Heart left ventricle (tissue), 16 donors: ENCODE results near the gene XYLT2. TPM values are rescaled to one million over a fixed set of nuclear protein-coding genes. Genes with fewer than 3 reads are reported as not detected.

Experiments
- ATAC-seq, 4 donors: fragments of 200-7000 bp; cut with Tn5 transposase; one replicate each; pipeline ENCODE4 v1.9.1; 2020 to 2022; ENCODE audit warnings: moderate library complexity in 4 of 4, mild to moderate bottlenecking in 3 of 4, moderate number of reproducible peaks in 1 of 4
- DNase-seq, 5 donors: peaks; one replicate each; pipeline ENCODE4 v3.0.0-alpha.2; 2020
- H3K27ac ChIP-seq, 12 donors: fragments of 200-600 bp; sonication (generic) in 4 of 12; one replicate each; pipeline versions ENCODE4 v1.5.0 to v1.8.0; 2016 to 2022; ENCODE audit warnings: mild to moderate bottlenecking in 2 of 12
- H3K27me3 ChIP-seq, 9 donors: fragments of 200-600 bp; sonication (generic) in 2 of 9; one replicate each; pipeline versions ENCODE4 v1.5.1 to v1.8.0; 2016 to 2022; ENCODE audit warnings: mild to moderate bottlenecking in 3 of 9
- H3K36me3 ChIP-seq, 9 donors: fragments of 200-600 bp; sonication (generic) in 2 of 9; one replicate each; pipeline versions ENCODE4 v1.5.0 to v1.8.0; 2018 to 2022; ENCODE audit warnings: mild to moderate bottlenecking in 2 of 9
- H3K4me1 ChIP-seq, 12 donors: fragments of 200-600 bp; sonication (generic) in 4 of 12; one replicate each; pipeline versions ENCODE4 v1.5.0 to v1.8.0; 2016 to 2022; ENCODE audit warnings: mild to moderate bottlenecking in 3 of 12
- H3K4me3 ChIP-seq, 12 donors: fragments of 200-600 bp; sonication (generic) in 4 of 12; one replicate each; pipeline versions ENCODE4 v1.5.0 to v1.8.0; 2017 to 2022; ENCODE audit warnings: mild to moderate bottlenecking in 9 of 12, moderate library complexity in 4 of 12
- H3K9me3 ChIP-seq, 12 donors: fragments of 200-600 bp; sonication (generic) in 4 of 12; one replicate each; pipeline versions ENCODE4 v1.5.0 to v1.8.0; 2016 to 2022; ENCODE audit warnings: mild to moderate bottlenecking in 1 of 12
- POLR2A ChIP-seq, 2 donors: fragments of 450-650 bp; IDR thresholded peaks; one replicate each; pipeline ENCODE4 v1.6.1; 2017; ENCODE audit warnings: antibody characterized with exemption in 2 of 2, mild to moderate bottlenecking in 2 of 2, moderate library complexity in 2 of 2
- WGBS, 4 donors: extraction: QIAGEN DNeasy Blood & Tissue Kit in 2 of 4; methylation state at CpG; one replicate each; pipeline versions ENCODE4 v1.1.5 to v1.1.7; 2013 to 2018; 5-methylcytosine and 5-hydroxymethylcytosine counted together
- intact Hi-C, 10 donors: fragments of 100-400 bp; cut with DNase I; formaldehyde crosslinking; loops; one replicate each; pipeline versions ENCODE4 v1.11.1 to v1.14.2; 2022
- polyA plus RNA-seq, 2 donors: library from polyadenylated mRNA; stranded (reverse); fragments of 200-250 nt; gene quantifications; one replicate each; pipeline ENCODE4 v1.2.3, GENCODE V29; 2013
- total RNA-seq, 9 donors: library from RNA; depleted of rRNA in 2 of 9; stranded (reverse); fragments of >200 nt in 2 of 9; fragmentation: NEBNext Ultra II Directional in 3 of 9; extraction: Animal tissue kit (Norgen Biotek cat#: 25700) in 3 of 9; gene quantifications; one replicate each; pipeline versions ENCODE4 v1.1.0 to v1.2.4, GENCODE V29; 2016 to 2023
- TF ChIP-seq, protein P1 (sequence below), 12 donors: fragments of 200-600 bp; sonication (generic) in 4 of 12; IDR thresholded peaks; one replicate each; pipeline versions ENCODE4 v1.5.0 to v1.8.0; 2018 to 2022; ENCODE audit warnings: antibody characterized with exemption in 12 of 12, mild to moderate bottlenecking in 5 of 12
- donor health status: ischemic (EF 13 %, LVEDD 7.1; RV severe dilation, severe dysfunction).
- donor health status: healthy with polysubstance abuse.
- donor health status: DM: no; HTN: yes; CAD: no.
- donor health status: DM: no; HTN: no; CAD: no.
- donor health status: ischemic (EF 25% LVEDD 6.9; RV normal size, moderate dysfunction).
- donor health status: ischemic (EF 25% LVEDD 5.7; RV mildly dilated, moderate dysfunction).
- donor health status: healthy.
- donor health status: DM: yes; HTN: yes; CAD: no.
- donor health status: ischemic (EF 35%, LVEDD 5.7; RV mildly dilated, moderate dysfunction).
- donor health status: nonischemic (EF 11% LVEDD 7.7; RV severe dilation, severe dysfunction).
- donor health status: DM: yes; HTN: yes; CAD: no.
- donor health status: PGD.
- donor health status: ischemic (EF 29% LVEDD 5.4; RV normal size, mild dysfunction).
- donor health status: nonischemic (EF 23%, LVEDD 6.1; RV moderate dilation, normal function).

Gene XYLT2
- total and polyA plus RNA-seq, 11 donors = 9.5 to 19.2 (median 13.3) TPM

DNA sequence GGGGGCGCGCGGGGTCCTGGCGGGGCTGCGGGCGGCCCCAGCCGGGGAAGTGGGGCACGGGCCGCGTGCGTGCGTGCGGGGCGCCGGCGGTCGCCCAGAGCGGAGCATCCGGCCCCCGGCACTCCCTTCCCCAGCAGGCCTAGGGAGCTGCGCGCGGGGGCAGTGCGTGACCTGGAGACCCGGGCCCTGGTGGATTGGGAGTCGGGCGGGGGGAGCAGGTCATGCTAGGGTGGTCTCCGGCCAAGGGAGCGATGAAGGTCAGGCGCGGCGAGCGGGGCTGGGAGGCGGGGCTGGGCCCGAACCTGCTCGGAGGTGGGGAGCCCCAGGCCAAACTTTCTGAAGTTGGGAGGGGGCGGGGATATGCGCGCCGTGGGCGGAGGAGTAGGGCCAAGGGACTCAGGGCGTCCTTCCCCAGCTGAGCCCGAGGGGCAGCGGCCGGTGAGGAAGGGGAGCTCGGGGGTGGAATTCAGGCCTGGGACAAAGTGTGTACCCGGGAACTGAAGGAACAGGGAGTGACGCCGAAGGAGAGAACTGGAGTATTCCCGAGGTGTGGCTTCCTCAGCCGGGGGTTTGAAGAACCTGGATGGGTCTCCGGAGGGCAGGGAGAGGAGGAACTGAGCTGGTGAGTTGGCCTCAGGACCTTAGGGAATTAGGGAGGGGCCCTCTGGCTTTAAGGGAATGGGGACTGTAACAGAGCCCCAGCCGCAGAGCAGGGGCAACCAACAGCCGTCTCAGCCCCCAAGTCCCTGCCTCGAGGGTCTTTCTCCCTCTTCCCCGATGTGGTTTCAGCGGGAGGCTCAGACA lies 589 bp downstream of the XYLT2 start:
- TF ChIP-seq POLR2A (IDR thresholded peaks at IDR 0.05) = no peak
- TF ChIP-seq, protein P1, sequence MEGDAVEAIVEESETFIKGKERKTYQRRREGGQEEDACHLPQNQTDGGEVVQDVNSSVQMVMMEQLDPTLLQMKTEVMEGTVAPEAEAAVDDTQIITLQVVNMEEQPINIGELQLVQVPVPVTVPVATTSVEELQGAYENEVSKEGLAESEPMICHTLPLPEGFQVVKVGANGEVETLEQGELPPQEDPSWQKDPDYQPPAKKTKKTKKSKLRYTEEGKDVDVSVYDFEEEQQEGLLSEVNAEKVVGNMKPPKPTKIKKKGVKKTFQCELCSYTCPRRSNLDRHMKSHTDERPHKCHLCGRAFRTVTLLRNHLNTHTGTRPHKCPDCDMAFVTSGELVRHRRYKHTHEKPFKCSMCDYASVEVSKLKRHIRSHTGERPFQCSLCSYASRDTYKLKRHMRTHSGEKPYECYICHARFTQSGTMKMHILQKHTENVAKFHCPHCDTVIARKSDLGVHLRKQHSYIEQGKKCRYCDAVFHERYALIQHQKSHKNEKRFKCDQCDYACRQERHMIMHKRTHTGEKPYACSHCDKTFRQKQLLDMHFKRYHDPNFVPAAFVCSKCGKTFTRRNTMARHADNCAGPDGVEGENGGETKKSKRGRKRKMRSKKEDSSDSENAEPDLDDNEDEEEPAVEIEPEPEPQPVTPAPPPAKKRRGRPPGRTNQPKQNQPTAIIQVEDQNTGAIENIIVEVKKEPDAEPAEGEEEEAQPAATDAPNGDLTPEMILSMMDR (IDR thresholded peaks at IDR 0.05) = no peak
- peak overlapping the region; percentile 68 to 99 (median 90) for H3K4me3 ChIP-seq
- H3K36me3 ChIP-seq = no peaks in the 10 kb centered on the region
- H3K27me3 ChIP-seq = no peaks in the 10 kb centered on the region
- H3K9me3 ChIP-seq = no peaks in the 10 kb centered on the region
- peak; percentile 48 to 73 (median 51) for DNase-seq
- peak overlapping the region in 10 of 12 donors; percentile 4 to 73 (median 64) for H3K27ac ChIP-seq
- peaks cover 0 to 36% (median 25%) of the 10 kb centered on the region in 12 donors for H3K4me1 ChIP-seq
- WGBS, 4 donors = 0 to 4% (median 1%) methylated on average over 12 to 57 of the region's 57 CpGs
- peak in 3 of 4 donors; percentile 33 to 45 (median 45) for ATAC-seq
- intact Hi-C loops = no loop called here

DNA sequence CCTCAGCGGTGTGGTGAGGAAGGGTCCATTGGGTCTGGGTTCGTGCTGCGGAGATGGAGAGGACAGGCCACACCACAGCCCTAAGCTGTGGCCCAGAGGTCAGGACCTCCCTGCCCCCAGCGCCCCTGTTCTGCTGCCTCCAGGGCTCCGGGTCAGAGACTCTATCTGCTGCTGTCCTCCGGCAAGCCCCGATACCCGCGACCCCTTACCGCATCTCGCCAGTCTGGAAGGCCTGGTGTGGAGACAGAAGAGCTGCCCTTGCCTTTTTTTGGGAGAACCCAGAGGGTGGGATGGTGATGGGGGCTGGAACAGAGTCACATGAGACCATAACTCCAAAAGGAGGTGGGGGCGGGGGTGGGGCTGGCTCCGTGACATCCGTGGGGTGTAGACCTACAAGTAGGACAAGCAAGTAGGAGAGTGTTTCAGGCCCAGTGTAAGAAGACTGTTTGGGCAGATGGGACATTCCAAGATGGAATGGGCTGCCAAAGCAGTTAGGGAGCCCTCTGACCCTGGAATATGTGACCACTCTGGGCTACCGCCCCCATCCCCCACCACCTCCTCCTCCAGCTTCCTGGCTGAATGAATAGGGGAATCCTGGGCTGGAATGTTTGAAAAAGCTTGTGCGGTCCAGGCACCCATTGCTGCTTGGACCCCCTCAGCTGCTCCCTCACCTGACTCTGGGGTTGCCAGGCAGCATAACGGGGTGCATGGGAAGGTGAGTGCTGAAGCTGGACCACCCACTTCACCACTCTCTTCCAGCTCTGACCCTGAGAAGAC lies 1.4 kb downstream of the XYLT2 start:
- Histone ChIP-seq H3K27ac (peak overlapping the region in 5 of 12 donors; percentile 13 to 68 (median 64)), H3K9me3 (no peaks in the 10 kb centered on the region), H3K27me3 (no peaks in the 10 kb centered on the region), H3K4me3 (peak overlapping the region; percentile 68 to 99 (median 90)), H3K36me3 (peaks cover 0 to 3% (median 0%) of the 10 kb centered on the region in 9 donors), H3K4me1 (peaks cover 0 to 38% (median 25%) of the 10 kb centered on the region in 12 donors)
- TF ChIP-seq, protein P1 (IDR thresholded peaks at IDR 0.05) = no peak
- 31 to 37% (median 34%) methylated on average over 15 to 17 of the region's 17 CpGs for WGBS, 4 donors
- peak in 2 of 4 donors; percentile 1 to 7 for ATAC-seq
- DNase-seq = no peak
- intact Hi-C loops = no loop called here

DNA sequence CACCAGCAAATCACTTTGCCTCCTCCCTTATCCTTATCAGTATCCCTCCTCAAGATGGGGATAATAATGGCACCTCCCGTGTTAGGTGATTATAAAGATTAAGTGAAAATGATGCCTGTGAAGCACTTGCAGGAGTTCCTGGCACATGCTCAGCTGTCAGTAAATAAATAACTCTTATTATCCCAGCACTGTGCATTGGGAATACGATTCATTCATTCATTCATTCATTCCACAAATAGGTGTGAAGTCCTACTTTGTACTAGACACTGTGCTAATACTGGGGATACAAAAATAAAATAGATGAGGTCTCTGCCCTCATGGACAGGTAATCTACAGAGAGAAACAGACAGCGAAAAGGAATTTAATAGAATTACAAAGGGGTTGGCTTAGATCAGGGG lies 2.0 kb downstream of the XYLT2 start:
- no peak overlapping the region for H3K27ac ChIP-seq
- H3K4me3 ChIP-seq = peak overlapping the region in 2 of 12 donors; percentile 91 to 96
- no peak for TF ChIP-seq POLR2A (IDR thresholded peaks at IDR 0.05)
- TF ChIP-seq, protein P1 (IDR thresholded peaks at IDR 0.05) = no peak
- 63 to 71% (median 67%) methylated on average over 3 of the region's 3 CpGs for WGBS, 4 donors
- no peak for ATAC-seq
- H3K36me3 ChIP-seq = peaks cover 0 to 4% (median 0%) of the 10 kb centered on the region in 9 donors
- no peaks in the 10 kb centered on the region for H3K9me3 ChIP-seq
- no peak for DNase-seq
- intact Hi-C loops = no loop called here
- H3K27me3 ChIP-seq = no peaks in the 10 kb centered on the region
- peaks cover 0 to 42% (median 25%) of the 10 kb centered on the region in 12 donors for H3K4me1 ChIP-seq
